HG02885 (cell line): ENCODE data around the gene UXS1.
"Not testable (repeated sequence)": the region's sequence is repeated elsewhere in the genome, so short reads cannot be mapped to it uniquely, and the experiment has no call there.

Experiments
- ATAC-seq: cut with Tn5 transposase; IDR thresholded peaks from one replicate; pipeline ENCODE4 v1.9.1; 2021; ENCODE audit warnings: mild to moderate bottlenecking; ENCODE audit not compliant: unreplicated experiment, poor library complexity

The UXS1 gene

GRCh38 chr2:106193977-106194778 lies at the start of gene UXS1:
Gene UXS1, minus strand, starts transcription at chr2:106194301. Its CDS starts 60 bp downstream, at chr2:106194241.
- ATAC-seq: peak; percentile 72

- ATAC-seq: not testable (repeated sequence)
Measured at GRCh38 chr2:106239491-106239890, 45.4 kb upstream of the UXS1 start.

GRCh38 chr2:106235392-106235791 lies 41.3 kb upstream of the UXS1 start:
- not testable (repeated sequence) for ATAC-seq

GRCh38 chr2:106233350-106233706 lies 39.2 kb upstream of the UXS1 start:
- no peak for ATAC-seq

- ATAC-seq: no peak
Measured at GRCh38 chr2:106232638-106233349, 38.7 kb upstream of the UXS1 start.

- ATAC-seq: no peak
Measured at GRCh38 chr2:106223347-106223746, 29.2 kb upstream of the UXS1 start.

GRCh38 chr2:106222057-106222456 lies 28.0 kb upstream of the UXS1 start:
- ATAC-seq: not testable (repeated sequence)

GRCh38 chr2:106219813-106220212 lies 25.7 kb upstream of the UXS1 start:
- no peak for ATAC-seq

GRCh38 chr2:106219157-106219556 lies 25.1 kb upstream of the UXS1 start:
- not testable (repeated sequence) for ATAC-seq

GRCh38 chr2:106208874-106209273 lies 14.8 kb upstream of the UXS1 start:
- no peak for ATAC-seq

GRCh38 chr2:106208399-106208798 lies 14.3 kb upstream of the UXS1 start:
- no peak for ATAC-seq

- no peak for ATAC-seq
Measured at GRCh38 chr2:106207246-106207645, 13.1 kb upstream of the UXS1 start.

GRCh38 chr2:106205488-106205887 lies 11.4 kb upstream of the UXS1 start:
- no peak for ATAC-seq

- ATAC-seq: not testable (repeated sequence)
Measured at GRCh38 chr2:106204551-106204950, 10.4 kb upstream of the UXS1 start.

GRCh38 chr2:106201661-106202060 lies 7.6 kb upstream of the UXS1 start:
- ATAC-seq: no peak

- no peak for ATAC-seq
Measured at GRCh38 chr2:106197878-106198277, 3.8 kb upstream of the UXS1 start.

GRCh38 chr2:106195981-106196380 lies 1.9 kb upstream of the UXS1 start:
- no peak for ATAC-seq

GRCh38 chr2:106195456-106195855 lies 1.4 kb upstream of the UXS1 start:
- no peak for ATAC-seq

- no peak for ATAC-seq
Measured at GRCh38 chr2:106193690-106193976, 468 bp downstream of the UXS1 start.

- peak; percentile 48 for ATAC-seq
Measured at GRCh38 chr2:106192752-106193689, 1.1 kb downstream of the UXS1 start.

- no peak for ATAC-seq
Measured at GRCh38 chr2:106191511-106192016, 2.5 kb downstream of the UXS1 start.
